GM18951 (cell line): ENCODE results near the gene PIK3CG.

Source experiments
- POLR2A ChIP-seq: IDR thresholded peaks from 4 replicates; pipeline ENCODE4 v1.6.1; 2011; ENCODE audit warnings: mild to moderate bottlenecking; ENCODE audit not compliant: insufficient read length, insufficient read depth; ENCODE audit errors: extremely low read depth
- in situ Hi-C: fragments of 300-500 bp; cut with MboI; formaldehyde crosslinking; loops from one replicate; pipeline ENCODE4 v1.12.0; 2022; ENCODE audit warnings: low sequenced_read_pairs, mixed read lengths, inconsistent platforms; ENCODE audit not compliant: unreplicated experiment

The PIK3CG gene

GRCh38 chr7:106866298-106867281 lies 1.5 kb downstream of the PIK3CG start:
- in situ Hi-C loops: no loop called here
- no peak for TF ChIP-seq POLR2A

- in situ Hi-C loops: no loop called here
- no peak for TF ChIP-seq POLR2A
Observed at GRCh38 chr7:106867641-106868351, 2.7 kb downstream of the PIK3CG start.

GRCh38 chr7:106868364-106868763 lies 3.3 kb downstream of the PIK3CG start:
- no peak for TF ChIP-seq POLR2A
- in situ Hi-C loops: no loop called here

DNA sequence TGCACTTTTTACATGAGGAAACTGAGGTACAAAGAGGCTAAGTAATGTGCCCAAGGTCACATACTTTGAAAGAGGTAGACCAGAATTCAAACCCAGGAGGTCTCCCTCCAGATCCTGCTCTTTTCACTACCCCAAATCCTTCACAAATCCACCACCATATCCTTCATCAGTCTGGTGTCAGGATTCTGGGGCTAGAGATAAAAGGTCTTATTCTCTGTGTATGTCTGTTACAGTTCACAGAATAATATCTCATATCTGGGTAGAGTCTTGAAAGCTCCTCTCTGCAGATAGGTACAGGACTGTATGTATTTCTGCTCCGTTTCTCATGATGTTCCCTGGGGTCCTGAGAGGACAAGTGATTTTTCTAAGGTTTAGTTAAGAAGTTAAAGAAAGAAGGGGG lies 4.9 kb downstream of the PIK3CG start:
- in situ Hi-C loops: no loop called here
- no peak for TF ChIP-seq POLR2A

DNA sequence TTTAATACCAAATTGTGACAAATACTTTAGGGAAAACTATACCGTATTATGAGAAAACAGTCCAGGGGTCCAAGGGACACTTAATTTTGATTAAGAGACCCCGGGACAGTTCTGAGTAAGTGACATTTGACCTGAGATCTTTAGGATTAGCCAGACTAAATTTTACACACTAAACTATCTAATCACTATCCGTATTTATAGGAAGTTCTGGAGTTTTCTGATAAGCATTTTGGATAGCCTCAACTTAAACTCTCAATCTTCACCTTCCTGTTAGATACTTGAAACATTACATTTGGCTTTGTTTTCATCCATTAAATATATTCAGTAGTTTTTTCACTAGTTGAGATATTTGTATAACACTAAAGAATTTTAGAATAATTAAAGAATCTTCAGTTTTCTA lies 5.4 kb downstream of the PIK3CG start:
- in situ Hi-C loops: no loop called here
- no peak for TF ChIP-seq POLR2A

DNA sequence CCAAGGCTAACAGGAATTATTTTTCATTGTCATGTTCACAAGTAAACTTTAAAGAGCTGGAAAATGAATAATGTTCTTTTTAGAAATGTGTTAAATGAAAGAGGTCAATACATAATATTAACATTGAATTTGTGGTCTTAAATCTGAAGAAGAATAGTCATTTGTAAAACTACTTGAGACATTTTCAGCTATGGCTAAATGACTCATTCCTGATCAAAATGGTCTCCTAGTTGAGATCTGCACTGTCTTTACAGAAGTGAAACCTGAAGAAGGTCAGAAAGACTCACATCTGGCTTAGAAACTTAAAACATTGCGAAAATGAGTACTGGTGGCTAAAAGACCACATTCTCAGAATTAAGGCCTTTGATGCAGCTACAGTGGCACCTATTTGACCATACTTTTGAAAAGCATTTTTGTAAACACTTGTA lies 5.9 kb downstream of the PIK3CG start:
- in situ Hi-C loops: no loop called here
- no peak for TF ChIP-seq POLR2A

DNA sequence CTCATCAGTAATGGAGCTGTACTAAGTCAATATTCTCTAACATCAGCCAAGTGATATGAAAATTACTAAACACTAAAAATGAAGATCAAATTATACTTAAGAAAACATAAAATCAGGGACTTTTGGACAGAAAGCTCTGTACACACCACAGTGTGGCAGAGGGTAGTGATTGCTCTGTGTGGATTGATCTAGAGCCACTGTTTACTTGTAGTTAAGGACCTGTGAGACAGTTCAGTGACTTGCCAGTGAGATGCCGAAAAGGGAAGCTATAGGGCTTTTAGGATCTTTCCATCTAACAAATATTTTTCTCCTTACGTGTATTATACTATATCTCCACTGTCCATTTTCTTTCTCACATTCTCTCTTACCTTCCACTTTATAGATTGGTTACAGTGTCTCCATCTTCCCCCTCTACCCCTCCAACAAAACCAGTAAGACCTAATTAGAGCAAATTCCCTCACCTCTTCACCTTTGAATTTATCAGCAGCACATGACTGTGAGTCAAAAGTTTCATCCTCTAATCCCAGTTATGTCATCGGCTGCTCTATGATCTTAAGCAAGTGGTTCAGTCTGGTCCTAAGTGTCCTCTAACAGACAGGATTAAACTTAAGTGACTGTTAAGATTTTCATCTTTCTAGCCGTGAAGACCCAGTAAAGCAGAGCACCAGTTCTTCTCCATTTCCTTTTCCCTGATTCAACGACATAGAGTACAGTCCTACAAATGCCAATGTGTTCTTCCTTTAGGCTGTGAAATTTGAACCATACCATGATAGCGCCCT lies 6.9 kb downstream of the PIK3CG start:
- TF ChIP-seq POLR2A: no peak
- in situ Hi-C loops: no loop called here

GRCh38 chr7:106872763-106873162 lies 7.7 kb downstream of the PIK3CG start:
- in situ Hi-C loops: no loop called here
- no peak for TF ChIP-seq POLR2A

GRCh38 chr7:106874076-106874475 lies 9.0 kb downstream of the PIK3CG start:
- in situ Hi-C loops: no loop called here
- TF ChIP-seq POLR2A: no peak

- in situ Hi-C loops: no loop called here
- no peak for TF ChIP-seq POLR2A
Observed at GRCh38 chr7:106875508-106875907, 10.4 kb downstream of the PIK3CG start.

GRCh38 chr7:106878748-106879439 lies 13.8 kb downstream of the PIK3CG start:
- in situ Hi-C loops: no loop called here
- TF ChIP-seq POLR2A: no peak

GRCh38 chr7:106881984-106882383 lies 16.9 kb downstream of the PIK3CG start:
- no peak for TF ChIP-seq POLR2A
- in situ Hi-C loops: no loop called here
